SU-DHL-6 (cell line): ENCODE measurements around the gene DPP10.

ENCODE experiments used
- H2AFZ ChIP-seq: fragments of 200-600 bp; sonication (generic); 2 replicates; pipeline ENCODE4 v1.6.1; 2014; ENCODE audit warnings: low read depth, mild to moderate bottlenecking, moderate library complexity, mixed read lengths, antibody characterized with exemption, low read length; ENCODE audit not compliant: severe bottlenecking
- H3F3A ChIP-seq: fragments of 200-600 bp; shearing (Covaris generic); 2 replicates; pipeline ENCODE4 v1.6.0; 2016; ENCODE audit warnings: antibody characterized with exemption, mild to moderate bottlenecking; ENCODE audit not compliant: insufficient read depth
- H3K27ac ChIP-seq: fragments of 200-600 bp; sonication (generic); 2 replicates; pipeline ENCODE4 v1.5.1; 2016; ENCODE audit warnings: low read depth, mild to moderate bottlenecking, low read length, moderate library complexity, mixed read lengths
- H3K27me3 ChIP-seq: fragments of 200-600 bp; sonication (generic), shearing (Covaris generic); 2 replicates; pipeline ENCODE4 v1.6.0; 2014; ENCODE audit warnings: mild to moderate bottlenecking, low read length
- H3K36me3 ChIP-seq: fragments of 200-600 bp; sonication (generic); 2 replicates; pipeline ENCODE4 v1.6.1; 2014; ENCODE audit warnings: mild to moderate bottlenecking, low read length, mixed read lengths
- H3K4me2 ChIP-seq: fragments of 300-600, 200-600 bp; shearing (Covaris generic), sonication (generic); 2 replicates; pipeline ENCODE4 v1.6.0; 2014; ENCODE audit warnings: low read length, low read depth, mild to moderate bottlenecking; ENCODE audit not compliant: poor library complexity, severe bottlenecking
- H3K4me3 ChIP-seq: fragments of 200-600 bp; sonication (generic); 2 replicates; pipeline ENCODE4 v1.5.1; 2014; ENCODE audit warnings: antibody characterized with exemption, low read length, mild to moderate bottlenecking, mixed read lengths; ENCODE audit not compliant: insufficient read depth, poor library complexity, severe bottlenecking
- H3K79me2 ChIP-seq: fragments of 200-600 bp; sonication (generic); 2 replicates; pipeline ENCODE4 v1.6.1; 2014; ENCODE audit warnings: mild to moderate bottlenecking, low read length, moderate library complexity; ENCODE audit not compliant: insufficient read depth
- H3K9ac ChIP-seq: fragments of 200-600 bp; sonication (generic); 2 replicates; pipeline ENCODE4 v1.7.0; 2014; ENCODE audit warnings: mild to moderate bottlenecking, low read length
- H3K9me2 ChIP-seq: fragments of 200-600 bp; sonication (generic); replicated peaks from 2 replicates; pipeline ENCODE4 v1.6.1; 2014; ENCODE audit warnings: low read length; ENCODE audit not compliant: insufficient read depth
- H3K9me3 ChIP-seq: fragments of 200-600 bp; sonication (generic); 2 replicates; pipeline ENCODE4 v1.6.1; 2014; ENCODE audit warnings: low read length, mixed read lengths; ENCODE audit not compliant: insufficient read depth
- H4K20me1 ChIP-seq: fragments of 200-600 bp; sonication (generic); 2 replicates; pipeline ENCODE4 v1.6.1; 2014; ENCODE audit warnings: low read depth, mild to moderate bottlenecking, antibody characterized with exemption, low read length, moderate library complexity, mixed read lengths
- EZH2phosphoT487 ChIP-seq: fragments of 200-600 bp; sonication (generic), shearing (Covaris generic); conservative IDR thresholded peaks from 2 replicates; pipeline ENCODE4 v1.6.1; 2018; ENCODE audit warnings: mild to moderate bottlenecking, antibody characterized with exemption, low read length, moderate library complexity, mixed read lengths
- TF ChIP-seq, protein P1 (sequence below): fragments of 200-600 bp; sonication (generic); IDR thresholded peaks from one replicate; pipeline ENCODE4 v1.5.1; 2017; ENCODE audit warnings: antibody characterized with exemption, mild to moderate bottlenecking, low read length, moderate library complexity; ENCODE audit not compliant: insufficient read depth, poor library complexity, severe bottlenecking

Gene DPP10

DNA sequence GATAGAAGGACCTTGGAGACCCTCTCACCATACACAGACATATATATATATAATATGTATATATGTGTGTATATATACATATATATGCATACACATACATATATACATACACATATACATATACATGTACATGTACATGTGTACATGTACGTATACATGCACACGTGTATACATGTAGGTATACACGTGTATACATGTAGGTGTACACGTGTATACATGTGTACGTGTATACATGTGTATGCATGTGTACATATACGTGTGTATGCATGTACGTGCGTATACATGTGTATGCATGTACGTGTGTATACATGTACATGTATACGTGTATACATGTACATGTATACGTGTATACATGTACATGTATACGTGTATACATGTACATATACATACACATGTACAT, 54.5 kb downstream of the DPP10 start:
- H3K27ac ChIP-seq = no peak overlapping the region
- H3K36me3 ChIP-seq = no peaks in the 10 kb centered on the region
- H3K9me3 ChIP-seq = no peaks in the 10 kb centered on the region
- H3K9me2 ChIP-seq = no peaks in the 10 kb centered on the region
- no peak overlapping the region for H2AFZ ChIP-seq
- no peaks in the 10 kb centered on the region for H4K20me1 ChIP-seq
- no peak overlapping the region for H3K4me3 ChIP-seq
- no peak for TF ChIP-seq EZH2phosphoT487
- TF ChIP-seq, protein P1, sequence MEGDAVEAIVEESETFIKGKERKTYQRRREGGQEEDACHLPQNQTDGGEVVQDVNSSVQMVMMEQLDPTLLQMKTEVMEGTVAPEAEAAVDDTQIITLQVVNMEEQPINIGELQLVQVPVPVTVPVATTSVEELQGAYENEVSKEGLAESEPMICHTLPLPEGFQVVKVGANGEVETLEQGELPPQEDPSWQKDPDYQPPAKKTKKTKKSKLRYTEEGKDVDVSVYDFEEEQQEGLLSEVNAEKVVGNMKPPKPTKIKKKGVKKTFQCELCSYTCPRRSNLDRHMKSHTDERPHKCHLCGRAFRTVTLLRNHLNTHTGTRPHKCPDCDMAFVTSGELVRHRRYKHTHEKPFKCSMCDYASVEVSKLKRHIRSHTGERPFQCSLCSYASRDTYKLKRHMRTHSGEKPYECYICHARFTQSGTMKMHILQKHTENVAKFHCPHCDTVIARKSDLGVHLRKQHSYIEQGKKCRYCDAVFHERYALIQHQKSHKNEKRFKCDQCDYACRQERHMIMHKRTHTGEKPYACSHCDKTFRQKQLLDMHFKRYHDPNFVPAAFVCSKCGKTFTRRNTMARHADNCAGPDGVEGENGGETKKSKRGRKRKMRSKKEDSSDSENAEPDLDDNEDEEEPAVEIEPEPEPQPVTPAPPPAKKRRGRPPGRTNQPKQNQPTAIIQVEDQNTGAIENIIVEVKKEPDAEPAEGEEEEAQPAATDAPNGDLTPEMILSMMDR = no peak
- no peaks in the 10 kb centered on the region for H3K27me3 ChIP-seq
- H3K9ac ChIP-seq = no peak overlapping the region
- no peak overlapping the region for H3K4me2 ChIP-seq
- no peaks in the 10 kb centered on the region for H3K79me2 ChIP-seq
- H3F3A ChIP-seq = no peaks in the 10 kb centered on the region

DNA sequence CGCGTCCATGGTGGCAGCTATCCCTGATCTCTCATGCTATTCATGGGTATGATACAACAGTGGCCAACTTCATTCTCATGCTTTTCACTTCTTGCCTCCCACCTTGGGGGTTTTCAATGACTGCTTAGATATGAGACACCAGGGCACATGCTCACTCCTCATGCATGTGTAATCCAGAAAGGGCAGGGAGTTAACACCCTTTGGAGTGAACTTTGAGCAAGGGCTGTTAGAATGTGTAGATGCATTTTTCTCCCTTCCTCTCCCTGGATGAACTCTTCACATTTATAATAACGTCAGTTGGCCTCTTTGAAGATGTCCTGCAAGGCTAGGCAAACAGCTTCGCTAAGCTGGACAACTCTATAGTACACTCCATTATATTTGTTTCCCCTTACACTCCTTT, 56.7 kb downstream of the DPP10 start:
- TF ChIP-seq, protein P1 = no peak
- H3K36me3 ChIP-seq = no peaks in the 10 kb centered on the region

DNA sequence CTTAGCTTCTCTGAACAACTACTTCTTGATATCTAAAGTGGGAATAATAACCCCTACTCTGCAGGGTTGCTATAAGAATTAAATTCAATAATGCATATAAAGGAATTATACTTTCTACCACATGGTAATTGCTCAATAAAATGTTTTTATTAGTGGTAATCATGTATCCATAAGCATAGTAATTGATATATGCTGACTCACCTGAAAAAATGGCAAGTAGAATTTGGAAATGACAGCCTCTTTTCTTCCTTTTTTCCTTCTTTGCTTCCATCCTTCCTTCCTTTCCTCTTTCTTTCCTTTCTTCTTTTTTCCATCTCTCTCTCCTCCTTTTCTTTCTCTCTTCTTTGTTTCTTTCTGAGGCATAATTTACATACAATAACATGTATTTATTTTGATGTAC, 65.3 kb downstream of the DPP10 start:
- no peaks in the 10 kb centered on the region for H3K79me2 ChIP-seq
- no peaks in the 10 kb centered on the region for H3K36me3 ChIP-seq
- H2AFZ ChIP-seq = no peak overlapping the region
- H3F3A ChIP-seq = no peaks in the 10 kb centered on the region
- no peaks in the 10 kb centered on the region for H4K20me1 ChIP-seq
- no peaks in the 10 kb centered on the region for H3K27me3 ChIP-seq
- H3K9me2 ChIP-seq = no peaks in the 10 kb centered on the region
- H3K4me3 ChIP-seq = no peak overlapping the region
- H3K9me3 ChIP-seq = no peaks in the 10 kb centered on the region
- H3K27ac ChIP-seq = no peak overlapping the region
- H3K9ac ChIP-seq = no peak overlapping the region
- TF ChIP-seq, protein P1 = no peak
- TF ChIP-seq EZH2phosphoT487 = no peak
- no peak overlapping the region for H3K4me2 ChIP-seq

More for the DNA sequence above, 56.7 kb downstream of the DPP10 start:
- Histone ChIP-seq H3K4me3 (no peak overlapping the region), H3K9me2 (no peaks in the 10 kb centered on the region), H3K27me3 (no peaks in the 10 kb centered on the region), H3F3A (no peaks in the 10 kb centered on the region), H3K9ac (no peak overlapping the region), H3K79me2 (no peaks in the 10 kb centered on the region), H3K4me2 (no peak overlapping the region), H3K9me3 (no peaks in the 10 kb centered on the region), H3K27ac (no peak overlapping the region), H2AFZ (no peak overlapping the region), H4K20me1 (no peaks in the 10 kb centered on the region)

DNA sequence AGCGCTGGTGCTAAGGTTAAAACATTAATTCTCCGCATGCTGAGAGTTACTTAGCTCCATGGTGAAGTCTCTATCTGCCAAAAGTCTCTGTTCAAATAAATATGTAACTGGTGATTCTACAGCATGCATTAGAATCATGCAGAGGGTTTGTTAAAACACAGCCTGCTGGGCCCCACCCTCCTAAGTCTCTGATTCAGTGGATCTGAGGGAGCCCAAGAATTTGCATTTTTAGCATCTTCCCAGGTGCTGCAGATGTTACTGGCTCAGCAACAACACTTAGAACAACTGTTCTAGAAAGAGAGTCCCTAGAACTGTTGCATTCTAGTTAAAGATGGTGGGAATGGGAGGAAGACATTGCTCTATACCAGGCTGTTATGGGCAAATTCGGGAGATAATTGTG, 73.4 kb downstream of the DPP10 start:
- H3K4me3 ChIP-seq = no peak overlapping the region
- no peaks in the 10 kb centered on the region for H3F3A ChIP-seq
- no peaks in the 10 kb centered on the region for H4K20me1 ChIP-seq
- no peaks in the 10 kb centered on the region for H3K9me3 ChIP-seq
- H3K4me2 ChIP-seq = no peak overlapping the region
- no peaks in the 10 kb centered on the region for H3K27me3 ChIP-seq
- H3K9ac ChIP-seq = no peak overlapping the region
- no peak overlapping the region for H2AFZ ChIP-seq
- no peaks in the 10 kb centered on the region for H3K36me3 ChIP-seq
- H3K27ac ChIP-seq = no peak overlapping the region
- no peaks in the 10 kb centered on the region for H3K9me2 ChIP-seq
- no peak for TF ChIP-seq EZH2phosphoT487
- TF ChIP-seq, protein P1 = no peak
- H3K79me2 ChIP-seq = no peaks in the 10 kb centered on the region
